Cerebellar nuclear complex (tissue), 1 donor: ENCODE measurements around the gene ANKRD7.
"Not testable (repeated sequence)": the region's sequence is repeated elsewhere in the genome, so short reads cannot be mapped to it uniquely, and the experiment has no call there.

Experiments
- DNase-seq, 2 experiments: peaks; one replicate each; lab custom pipeline; 2025; lab: John Stamatoyannopoulos, UW

Gene ANKRD7

DNA sequence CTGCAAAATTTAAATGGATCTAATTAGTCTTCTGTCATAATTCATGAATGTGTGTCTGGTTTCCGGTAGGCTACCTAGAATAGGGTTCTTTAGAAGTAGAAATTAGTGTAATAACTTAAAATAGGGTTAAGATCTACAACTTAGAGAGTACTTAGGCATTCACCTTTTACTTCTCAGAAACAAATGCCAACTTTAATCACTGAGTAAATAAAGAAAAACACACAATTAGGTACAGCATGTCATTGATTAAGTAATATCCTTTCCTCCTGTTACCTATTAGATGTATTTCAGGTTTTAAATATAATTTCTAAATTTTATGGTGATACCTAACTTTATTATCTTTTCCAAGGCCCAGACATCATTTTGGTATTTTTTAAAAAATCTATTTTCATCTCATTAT, 9.3 kb downstream of the ANKRD7 start:
- DNase-seq: no peak

DNA sequence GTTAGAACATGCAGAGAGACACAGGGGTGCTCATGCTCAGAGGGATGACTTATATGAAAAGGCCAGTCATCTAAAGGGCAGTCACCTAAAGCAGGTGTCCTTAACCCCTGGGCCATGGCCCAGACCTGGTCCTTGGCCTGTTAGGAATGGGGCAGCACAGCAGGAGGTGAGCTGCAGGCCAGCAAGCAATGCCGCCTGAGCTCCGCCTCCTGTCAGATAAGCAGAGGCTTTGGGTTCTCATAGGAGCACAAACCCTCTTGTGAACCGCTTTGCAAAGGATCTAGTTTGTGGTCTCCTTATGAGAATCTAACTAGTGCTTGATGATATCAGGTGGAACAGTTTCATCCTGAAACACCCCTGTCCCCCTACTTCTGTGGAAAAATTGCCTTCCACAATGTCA, 14.5 kb downstream of the ANKRD7 start:
- DNase-seq: no peak

DNA sequence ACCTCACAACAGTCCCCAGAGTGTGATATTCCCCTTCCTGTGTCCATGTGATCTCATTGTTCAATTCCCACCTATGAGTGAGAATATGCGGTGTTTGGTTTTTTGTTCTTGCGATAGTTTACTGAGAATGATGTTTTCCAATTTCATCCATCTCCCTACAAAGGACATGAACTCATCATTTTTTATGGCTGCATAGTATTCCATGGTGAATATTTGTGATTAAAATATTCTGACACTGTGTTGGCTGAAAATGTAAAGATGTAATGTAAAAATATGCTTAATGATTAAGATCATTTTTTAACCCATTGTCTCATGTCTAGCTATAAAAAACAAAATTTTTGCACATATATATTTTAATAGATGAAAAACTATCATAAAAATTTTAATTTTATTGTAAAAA, 15.8 kb downstream of the ANKRD7 start:
- DNase-seq: not testable (repeated sequence)

DNA sequence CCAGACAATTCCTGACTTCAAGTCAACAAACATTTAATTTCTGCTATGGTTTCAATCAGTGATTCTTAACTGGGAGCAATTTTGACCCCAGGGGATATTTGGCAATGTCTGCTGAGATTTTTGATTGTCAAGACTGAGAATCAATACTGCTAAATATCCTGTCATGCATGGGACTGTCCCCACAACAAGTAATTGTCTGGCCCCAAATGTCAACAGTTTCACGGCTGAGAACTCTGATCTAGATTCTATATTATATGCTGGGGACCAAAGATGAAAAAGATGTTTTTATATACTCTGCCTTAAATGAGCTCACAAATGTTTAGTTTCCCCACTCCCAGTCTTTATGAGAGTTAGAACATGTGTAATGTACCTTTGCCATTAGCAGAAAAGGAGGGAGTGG, 19.2 kb downstream of the ANKRD7 start:
- no peak for DNase-seq

DNA sequence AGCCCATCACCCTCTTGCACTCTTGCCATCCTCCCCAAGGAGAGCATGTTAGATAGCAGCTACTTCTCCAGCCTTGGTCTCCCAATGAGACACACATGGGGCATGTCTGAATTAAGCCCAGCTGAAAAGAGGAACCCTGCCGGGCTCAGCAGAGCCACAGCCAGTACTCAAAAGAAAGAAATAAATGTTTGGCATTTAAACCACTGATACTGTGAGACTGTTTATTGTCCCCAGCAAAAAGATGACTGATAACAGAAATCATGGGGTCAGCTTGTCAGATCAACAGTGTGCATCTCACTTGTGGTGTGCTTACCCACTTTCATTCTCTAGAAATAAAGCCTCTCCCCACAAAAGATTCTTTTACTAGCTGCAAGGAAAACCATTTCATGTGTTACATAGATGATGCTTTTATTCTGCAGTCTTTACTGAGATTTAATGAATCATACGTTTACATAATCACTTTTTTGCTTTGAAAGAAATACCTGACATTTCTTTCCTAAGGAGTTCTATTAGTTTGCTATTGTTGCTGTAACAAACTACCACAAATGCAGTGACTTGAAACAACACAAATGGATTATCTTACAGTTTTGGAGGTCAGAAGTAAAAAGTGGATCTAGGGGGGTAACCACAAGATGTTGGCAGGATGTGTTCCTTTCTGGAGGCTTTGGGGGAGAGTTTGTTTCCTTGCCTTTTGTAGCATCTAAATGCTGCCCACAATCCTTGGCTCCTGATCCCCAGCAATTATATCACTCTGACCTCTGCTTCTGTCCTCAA, 20.9 kb downstream of the ANKRD7 start:
- DNase-seq: no peak

DNA sequence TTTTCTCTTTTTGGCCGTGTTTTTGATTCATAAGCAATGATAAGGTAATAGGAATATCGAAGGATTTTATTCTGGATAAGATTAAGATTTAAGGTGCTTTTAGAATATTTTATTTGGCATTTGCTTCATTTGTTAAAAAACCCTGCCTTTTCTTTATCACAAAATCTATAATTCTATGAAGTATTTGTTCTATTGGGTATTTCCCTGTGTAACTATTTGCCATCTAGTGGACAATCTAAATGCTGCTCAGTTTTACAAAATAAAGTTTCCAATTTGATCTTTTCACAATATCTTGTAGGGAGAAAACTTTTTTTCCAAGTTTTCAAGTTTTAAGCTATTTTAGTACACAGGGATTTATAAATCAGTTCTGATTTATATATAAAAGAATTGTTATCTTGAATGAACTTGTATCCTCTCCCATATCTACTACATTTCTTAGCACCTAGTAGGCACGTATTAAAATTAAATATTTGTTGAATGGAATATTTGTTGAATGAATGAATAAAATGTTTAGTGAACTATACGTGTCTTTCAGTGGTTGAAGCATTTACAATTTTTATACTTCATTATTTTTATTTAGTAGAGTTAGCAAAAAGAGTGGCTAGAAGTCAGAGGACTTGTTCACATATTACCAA, 26.5 kb downstream of the ANKRD7 start:
- no peak for DNase-seq

DNA sequence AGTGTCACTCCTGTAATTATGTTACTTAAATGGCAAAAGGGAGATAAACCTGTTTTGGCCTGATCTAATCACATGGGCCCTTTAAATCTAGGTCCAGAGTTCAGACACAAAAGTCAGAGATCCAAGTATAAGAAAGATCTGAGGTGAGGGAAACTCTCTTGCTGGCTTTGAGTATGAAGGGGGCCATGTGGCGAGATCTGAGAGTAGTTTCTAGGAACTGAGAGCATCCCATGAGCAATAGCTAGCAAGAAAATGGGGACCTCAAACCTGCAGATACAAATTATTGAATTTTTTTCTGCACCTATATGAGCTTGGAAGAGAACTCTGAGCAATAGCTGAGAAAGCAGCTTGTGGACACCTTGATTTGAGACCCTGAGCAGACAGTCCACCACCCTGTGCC, 27.6 kb downstream of the ANKRD7 start:
- no peak for DNase-seq

DNA sequence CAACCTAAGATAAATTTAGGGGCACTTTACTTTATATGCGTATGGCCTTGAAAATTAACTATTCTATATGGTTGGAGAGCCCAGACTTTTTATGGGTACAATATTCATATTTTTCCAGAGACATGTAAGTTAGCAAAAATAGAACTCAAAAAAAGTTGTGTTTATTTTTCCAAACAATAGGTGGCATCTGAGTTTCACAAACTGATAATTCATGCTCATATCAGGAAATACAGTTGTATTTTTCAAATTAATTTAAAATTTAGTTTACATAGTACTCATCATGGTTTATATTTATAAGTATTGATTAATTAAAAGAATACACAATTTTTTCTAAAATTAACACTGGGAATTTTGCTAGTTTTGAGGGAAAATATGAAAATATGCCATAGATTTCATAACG, 34.6 kb downstream of the ANKRD7 start:
- no peak for DNase-seq

DNA sequence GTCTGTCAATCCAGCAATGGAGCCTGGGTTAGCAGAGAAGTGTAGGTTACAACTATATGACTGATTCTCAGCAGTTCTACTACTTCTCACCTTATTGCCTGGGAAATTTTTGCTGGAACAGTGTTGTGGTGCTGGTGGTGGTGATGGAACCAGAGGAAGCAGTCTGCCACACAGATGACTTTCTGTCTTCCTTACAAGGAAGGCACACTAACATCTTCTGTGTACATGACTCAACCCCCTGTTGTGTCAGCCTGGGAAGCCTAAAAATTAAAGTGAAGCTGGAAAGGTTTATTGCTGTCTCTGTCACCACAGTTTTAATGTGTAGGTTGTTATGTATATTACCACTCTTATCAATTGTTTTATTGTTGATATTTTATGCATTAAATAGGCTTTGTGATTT, 40.3 kb downstream of the ANKRD7 start:
- DNase-seq: no peak

DNA sequence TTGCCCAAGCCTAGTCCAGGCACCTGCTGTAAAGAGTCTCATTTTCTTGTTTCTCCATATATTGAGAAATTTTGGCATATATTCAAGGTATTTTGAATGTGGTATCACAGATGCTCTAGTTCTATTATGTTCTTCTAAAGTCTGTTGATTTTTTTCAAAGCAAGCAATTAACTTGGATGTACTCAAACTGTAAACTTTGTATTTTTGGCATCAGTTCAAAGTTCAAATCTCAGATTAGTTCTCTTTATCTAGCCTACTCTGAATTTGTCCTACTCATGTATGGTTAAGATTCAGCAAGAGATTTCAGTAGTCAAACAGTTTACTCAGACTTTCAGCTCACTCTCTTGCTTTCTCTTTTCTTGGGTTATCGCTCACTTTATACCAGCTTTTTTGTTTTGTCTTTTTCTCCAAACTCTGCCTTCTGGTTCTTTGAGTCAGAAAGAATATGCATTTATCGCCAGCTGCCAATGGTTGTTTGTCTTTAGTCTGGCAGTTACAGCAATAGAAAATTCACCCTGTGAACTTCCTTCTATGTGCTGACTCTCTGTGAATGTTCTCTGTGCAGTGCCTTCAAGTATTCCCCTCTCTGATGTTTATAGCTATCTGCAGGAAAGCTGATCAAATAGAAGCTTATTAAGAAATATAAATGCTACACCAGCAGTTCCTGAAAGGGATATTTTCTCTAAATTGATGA, 56.0 kb downstream of the ANKRD7 start:
- no peak for DNase-seq

DNA sequence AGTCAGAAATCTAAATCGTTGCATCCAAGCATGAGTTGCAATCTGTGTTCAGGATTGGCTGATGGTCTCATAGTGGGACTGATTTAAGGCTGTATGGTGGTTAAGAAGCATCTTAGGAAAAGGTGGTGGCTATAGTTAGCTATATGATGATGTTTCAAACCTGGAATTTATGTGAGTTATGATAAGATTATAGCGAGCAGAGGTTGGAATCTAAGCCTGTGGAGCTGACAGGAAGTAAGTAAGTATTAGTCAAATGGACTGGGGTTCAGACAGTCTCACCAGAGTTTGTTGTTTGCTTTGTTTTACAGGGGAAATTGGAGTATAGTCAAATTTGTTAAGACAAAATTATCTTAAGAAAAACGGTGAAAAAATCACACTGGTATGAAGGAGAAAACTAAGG, 56.7 kb downstream of the ANKRD7 start:
- no peak for DNase-seq

DNA sequence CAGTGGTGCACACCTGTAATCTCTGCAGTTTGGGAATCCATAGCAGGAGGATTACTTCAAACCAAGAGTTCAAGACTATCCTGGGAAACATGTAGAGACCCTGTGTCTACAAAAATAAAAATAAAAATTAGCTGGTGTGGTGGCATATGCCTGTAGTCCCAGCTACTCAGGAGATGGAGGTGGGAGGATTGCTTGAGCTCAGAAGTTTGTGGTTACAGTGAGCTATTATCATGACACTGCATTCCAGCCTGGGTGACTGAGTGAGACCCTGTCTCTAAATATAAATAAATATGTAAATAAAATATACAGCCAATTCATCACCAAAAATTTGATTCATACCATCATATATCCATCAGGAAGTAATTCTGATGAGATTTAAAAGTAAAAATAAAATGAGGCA, 60.9 kb downstream of the ANKRD7 start:
- DNase-seq: no peak

DNA sequence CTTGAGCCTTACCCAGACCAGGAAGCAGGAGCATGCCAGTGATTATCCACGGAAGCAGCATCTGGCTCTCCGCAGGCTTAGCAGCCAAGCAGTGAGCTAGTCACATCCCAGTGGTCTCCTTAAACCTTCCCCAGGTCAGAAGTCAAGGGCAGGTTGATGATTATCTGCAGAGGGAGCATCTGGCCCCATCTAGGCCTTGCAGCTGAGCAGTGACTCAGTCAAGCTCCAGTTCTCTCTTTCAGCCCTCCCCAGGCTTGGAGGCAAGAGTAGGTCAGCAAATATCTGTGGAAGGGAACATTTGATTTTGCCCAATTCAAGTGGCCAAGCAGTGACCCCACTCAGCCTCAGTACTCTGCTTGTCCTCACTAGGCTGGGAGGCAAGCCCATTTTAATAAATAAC, 61.6 kb downstream of the ANKRD7 start:
- DNase-seq: no peak

DNA sequence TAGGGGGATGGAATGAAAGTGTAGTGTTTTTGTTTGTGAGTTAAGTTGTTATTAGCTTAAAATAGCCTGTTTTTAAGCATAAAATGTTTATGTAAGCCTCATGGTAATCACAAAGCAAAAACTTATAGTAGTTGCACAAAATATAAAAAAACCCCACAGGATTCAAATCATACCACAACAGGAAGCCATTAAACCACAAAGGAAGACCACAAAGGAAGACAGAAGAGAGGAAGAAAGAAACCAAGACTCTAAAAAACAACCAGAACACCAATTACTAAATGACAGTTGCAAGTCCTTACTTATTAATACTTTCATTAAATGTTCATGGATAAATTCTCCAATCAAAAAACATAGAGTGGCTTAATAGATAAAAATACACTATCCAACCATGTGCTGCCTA, 63.6 kb downstream of the ANKRD7 start:
- no peak for DNase-seq

DNA sequence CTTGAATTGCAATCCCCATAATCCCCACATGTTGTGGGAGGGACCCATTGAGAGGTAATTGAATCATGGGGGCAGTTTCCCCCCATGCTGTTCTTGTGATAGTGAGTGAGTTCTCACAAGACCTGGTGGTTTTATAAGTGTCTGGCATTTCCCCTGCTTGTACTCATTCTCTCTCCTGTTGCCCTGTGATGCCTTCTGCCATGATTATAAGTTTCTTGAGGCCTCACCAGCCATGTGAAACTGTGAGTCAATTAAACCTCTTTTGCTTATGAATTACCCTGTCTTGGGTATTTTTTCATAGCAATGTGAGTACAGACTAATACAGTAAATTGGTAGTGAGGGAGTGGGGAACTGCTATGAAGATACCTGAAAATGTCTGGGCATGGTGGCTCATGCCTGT, 65.0 kb downstream of the ANKRD7 start:
- DNase-seq: no peak
